Kidney epithelial cell (primary cell): ENCODE results near the gene AUNIP. TPM values are rescaled to one million over a fixed set of nuclear protein-coding genes. Genes with fewer than 3 reads are reported as not detected.

Experiments used
- DNase-seq: peaks from one replicate; pipeline ENCODE4 v3.0.0-alpha.2; 2010; ENCODE audit warnings: low read depth
- H3K27me3 ChIP-seq: 2 replicates; pipeline ENCODE4 v1.6.0; 2011; ENCODE audit warnings: low read length; ENCODE audit not compliant: control insufficient read depth, insufficient read depth
- H3K36me3 ChIP-seq: 2 replicates; pipeline ENCODE4 v1.5.1; 2011; ENCODE audit warnings: low read length; ENCODE audit not compliant: control insufficient read depth, insufficient read depth
- H3K4me3 ChIP-seq: 2 replicates; pipeline ENCODE4 v1.5.1; 2011; ENCODE audit warnings: low read depth, mild to moderate bottlenecking, control low read depth, low read length
- total RNA-seq: library from RNA; depleted of rRNA; stranded (reverse); fragments of >200 nt; gene quantifications from 2 replicates; pipeline ENCODE4 v1.2.3, GENCODE V29; 2015
- TF ChIP-seq, protein P1 (sequence below): IDR thresholded peaks from 2 replicates; pipeline ENCODE4 v1.5.1; 2011; ENCODE audit warnings: mild to moderate bottlenecking, moderate library complexity, low read length, control low read depth, inconsistent platforms; ENCODE audit not compliant: insufficient read depth, poor library complexity, severe bottlenecking

The AUNIP gene
- total RNA-seq, 1 donor from 2014 or later, result 1.7 TPM

- DNase-seq, result peak; percentile 67
These were observed 46.7 kb upstream of the AUNIP start, which contains the start of gene STMN1 for GRCh38 chr1:25905680-25906643. Gene STMN1, minus strand, starts transcription at chr1:25906419. Its CDS starts 1,743 bp downstream, at chr1:25904676.

GRCh38 chr1:25904943-25905679 lies 45.9 kb upstream of the AUNIP start:
- peaks cover 3% of the 10 kb centered on the region for H3K27me3 ChIP-seq
- peak overlapping the region; percentile 70 for H3K4me3 ChIP-seq
- DNase-seq, result peak; percentile 61
- H3K36me3 ChIP-seq, result peaks cover 2% of the 10 kb centered on the region
- TF ChIP-seq, protein P1, sequence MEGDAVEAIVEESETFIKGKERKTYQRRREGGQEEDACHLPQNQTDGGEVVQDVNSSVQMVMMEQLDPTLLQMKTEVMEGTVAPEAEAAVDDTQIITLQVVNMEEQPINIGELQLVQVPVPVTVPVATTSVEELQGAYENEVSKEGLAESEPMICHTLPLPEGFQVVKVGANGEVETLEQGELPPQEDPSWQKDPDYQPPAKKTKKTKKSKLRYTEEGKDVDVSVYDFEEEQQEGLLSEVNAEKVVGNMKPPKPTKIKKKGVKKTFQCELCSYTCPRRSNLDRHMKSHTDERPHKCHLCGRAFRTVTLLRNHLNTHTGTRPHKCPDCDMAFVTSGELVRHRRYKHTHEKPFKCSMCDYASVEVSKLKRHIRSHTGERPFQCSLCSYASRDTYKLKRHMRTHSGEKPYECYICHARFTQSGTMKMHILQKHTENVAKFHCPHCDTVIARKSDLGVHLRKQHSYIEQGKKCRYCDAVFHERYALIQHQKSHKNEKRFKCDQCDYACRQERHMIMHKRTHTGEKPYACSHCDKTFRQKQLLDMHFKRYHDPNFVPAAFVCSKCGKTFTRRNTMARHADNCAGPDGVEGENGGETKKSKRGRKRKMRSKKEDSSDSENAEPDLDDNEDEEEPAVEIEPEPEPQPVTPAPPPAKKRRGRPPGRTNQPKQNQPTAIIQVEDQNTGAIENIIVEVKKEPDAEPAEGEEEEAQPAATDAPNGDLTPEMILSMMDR, result peak; percentile 13

More at GRCh38 chr1:25905680-25906643, 46.7 kb upstream of the AUNIP start, which contains the start of gene STMN1:
- TF ChIP-seq, protein P1, result peak; percentile 12
- Histone ChIP-seq H3K36me3 (peaks cover 2% of the 10 kb centered on the region), H3K4me3 (peak within 1 kb of the TSS; percentile 70), H3K27me3 (peaks cover 3% of the 10 kb centered on the region)

DNA sequence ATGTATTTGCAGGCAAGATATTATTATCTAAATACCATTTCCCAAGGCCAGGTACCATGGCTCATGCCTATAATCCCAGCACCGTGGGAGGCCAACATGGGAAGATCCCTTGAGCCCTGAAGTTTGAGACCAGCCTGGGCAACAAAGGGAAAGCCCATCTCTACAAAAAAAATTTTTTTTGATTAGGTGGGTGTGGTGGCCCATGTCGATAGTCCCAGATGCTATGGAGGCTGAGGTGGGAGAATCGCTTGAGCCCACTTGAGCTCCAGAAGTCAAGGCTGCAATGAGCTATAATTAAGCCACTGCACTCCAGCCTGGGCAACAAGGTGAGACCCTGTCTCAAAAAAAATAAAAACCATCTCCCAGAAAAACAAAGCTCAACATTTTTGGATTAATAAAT lies 44.7 kb upstream of the AUNIP start:
- Histone ChIP-seq H3K36me3 (peaks cover 2% of the 10 kb centered on the region), H3K4me3 (peak overlapping the region; percentile 70), H3K27me3 (peaks cover 3% of the 10 kb centered on the region)
- TF ChIP-seq, protein P1, result no peak
- DNase-seq, result no peak

DNA sequence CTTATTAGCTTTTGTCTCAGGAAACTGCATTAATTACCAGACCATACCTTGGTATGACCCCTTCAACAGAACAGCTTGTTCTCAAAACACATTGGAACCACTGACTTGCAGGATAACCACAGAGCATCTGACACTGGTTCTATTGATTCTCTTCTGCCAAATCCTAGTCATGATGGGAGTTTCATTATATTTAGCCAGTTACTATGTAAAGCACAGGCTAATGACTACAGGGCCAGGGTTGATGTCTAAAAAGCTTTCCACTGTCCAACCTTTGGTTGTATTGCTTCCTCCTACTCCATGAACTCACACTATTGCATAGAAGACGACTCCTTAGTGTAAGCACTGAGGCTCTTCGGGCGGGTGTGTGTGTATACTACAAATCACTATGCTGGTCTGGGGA lies 43.2 kb upstream of the AUNIP start:
- TF ChIP-seq, protein P1, result no peak
- peaks cover 4% of the 10 kb centered on the region for H3K36me3 ChIP-seq
- H3K27me3 ChIP-seq, result peaks cover 3% of the 10 kb centered on the region
- no peak for DNase-seq
- no peak overlapping the region for H3K4me3 ChIP-seq

DNA sequence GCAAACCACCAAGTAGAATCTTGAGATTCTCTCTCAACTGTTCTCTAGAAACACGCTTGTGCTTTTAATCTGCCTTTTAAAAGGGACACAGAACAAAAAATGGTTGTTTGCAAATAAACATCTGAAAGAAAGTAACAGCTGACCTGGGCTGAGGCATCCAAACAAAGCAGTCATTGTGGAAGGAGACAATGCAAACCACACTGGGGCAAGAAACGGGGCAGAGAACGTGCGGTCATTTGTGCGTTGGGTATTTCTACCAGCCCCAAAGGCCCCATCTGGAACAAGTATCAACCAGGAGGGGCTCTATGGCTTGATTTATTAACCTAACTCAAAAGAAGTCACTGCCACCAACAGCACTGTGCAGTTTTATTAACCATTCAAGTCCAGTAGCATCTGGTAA lies 41.0 kb upstream of the AUNIP start:
- Histone ChIP-seq H3K36me3 (peaks cover 4% of the 10 kb centered on the region), H3K4me3 (no peak overlapping the region), H3K27me3 (no peaks in the 10 kb centered on the region)
- no peak for DNase-seq
- TF ChIP-seq, protein P1, result no peak
